Measurements from ENCODE around the gene APBA2. TPM values are rescaled to one million over a fixed set of nuclear protein-coding genes. Genes with fewer than 3 reads are reported as not detected.
A peak's percentile ranks its signal among the peaks of the same experiment; 100 is the strongest.

Gene APBA2
- total RNA-seq, 1 donor from 2014 or later, result 25.2 TPM

- no peak for DNase-seq (ENCODE audit: low read depth in 2 of 2)
These were observed 171.2 kb downstream of the APBA2 start for GRCh38 chr15:29056839-29057450.

GRCh38 chr15:29057856-29058255 lies 172.1 kb downstream of the APBA2 start:
- no peak for DNase-seq (ENCODE audit: low read depth in 2 of 2)

DNA sequence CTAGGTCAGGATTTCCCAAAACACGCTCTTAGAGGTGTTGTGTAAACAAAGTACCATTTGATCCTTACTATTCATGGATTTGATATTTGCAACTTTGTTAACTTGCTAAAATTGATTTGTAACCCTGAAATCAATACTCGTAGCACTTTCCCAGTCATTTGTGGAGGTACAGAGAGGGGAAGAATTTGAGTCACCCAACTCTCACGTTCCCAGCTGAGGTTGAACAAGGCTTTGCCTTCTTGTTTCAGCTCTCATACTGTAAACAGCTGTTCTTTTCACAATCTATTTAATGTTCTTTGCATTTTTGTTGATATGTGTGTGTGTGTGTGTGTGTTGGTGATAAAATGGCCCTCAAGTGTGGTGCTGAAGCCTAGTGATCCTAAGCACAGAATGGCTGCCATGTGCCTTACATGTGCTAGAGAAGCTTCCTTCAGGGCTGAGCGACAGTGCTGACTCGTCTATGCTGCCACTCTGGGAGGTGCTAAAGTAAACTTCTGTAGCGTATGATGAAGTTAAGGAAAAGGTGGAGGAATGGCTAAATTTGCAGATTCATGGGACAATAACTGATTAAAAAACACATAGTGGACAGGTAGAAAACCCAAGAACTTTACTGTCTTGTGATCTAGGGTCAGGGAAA lies 173.2 kb downstream of the APBA2 start:
- DNase-seq (ENCODE audit: low read depth in 2 of 2), result no peak

GRCh38 chr15:29059871-29060640 lies 174.3 kb downstream of the APBA2 start:
- no peak for DNase-seq (ENCODE audit: low read depth in 2 of 2)

- DNase-seq (ENCODE audit: low read depth in 2 of 2), result no peak
These were observed 176.0 kb downstream of the APBA2 start for GRCh38 chr15:29061746-29062145.

DNA sequence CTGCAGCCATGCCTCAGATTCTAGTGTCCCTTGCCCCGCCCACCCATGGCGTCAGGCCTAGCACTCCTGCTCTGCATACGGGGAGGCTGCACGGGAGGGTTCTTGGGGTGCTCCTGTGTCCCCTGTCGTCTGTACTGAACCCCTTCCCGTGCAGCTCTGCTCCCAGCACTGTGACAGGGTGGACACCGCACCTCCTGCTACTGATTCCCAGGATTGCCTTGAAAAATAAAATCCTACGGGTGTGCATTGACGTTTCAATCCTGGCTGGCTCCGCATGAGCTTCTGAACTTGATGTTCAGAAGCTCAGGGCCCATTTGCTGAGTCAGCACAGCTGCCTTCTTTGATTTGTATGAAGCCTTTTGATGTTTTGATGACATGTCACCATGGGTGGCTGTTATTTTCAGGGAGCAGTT lies 176.4 kb downstream of the APBA2 start:
- DNase-seq (ENCODE audit: low read depth in 2 of 2), result no peak

DNA sequence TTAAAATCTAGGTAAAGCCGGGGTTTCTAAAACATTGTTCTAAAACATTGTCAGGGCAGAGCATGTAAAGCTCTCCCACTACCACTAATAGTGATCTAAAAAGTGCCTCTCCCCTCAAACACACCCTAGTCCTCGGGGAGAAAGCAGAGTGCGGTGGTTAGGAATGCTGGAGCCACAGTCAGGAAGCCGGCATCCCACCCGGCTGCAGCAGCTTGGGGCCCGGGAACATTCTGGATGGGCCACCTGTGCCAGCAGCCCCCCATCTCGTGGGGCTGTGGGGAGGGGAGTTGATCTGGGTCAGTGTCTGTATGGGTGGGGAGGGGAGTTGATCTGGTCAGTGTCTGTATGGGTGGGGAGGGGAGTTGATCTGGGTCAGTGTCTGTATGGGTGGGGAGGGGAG lies 176.9 kb downstream of the APBA2 start:
- DNase-seq (ENCODE audit: low read depth in 2 of 2), result no peak

GRCh38 chr15:29063646-29064045 lies 177.9 kb downstream of the APBA2 start:
- no peak for DNase-seq (ENCODE audit: low read depth in 2 of 2)

DNA sequence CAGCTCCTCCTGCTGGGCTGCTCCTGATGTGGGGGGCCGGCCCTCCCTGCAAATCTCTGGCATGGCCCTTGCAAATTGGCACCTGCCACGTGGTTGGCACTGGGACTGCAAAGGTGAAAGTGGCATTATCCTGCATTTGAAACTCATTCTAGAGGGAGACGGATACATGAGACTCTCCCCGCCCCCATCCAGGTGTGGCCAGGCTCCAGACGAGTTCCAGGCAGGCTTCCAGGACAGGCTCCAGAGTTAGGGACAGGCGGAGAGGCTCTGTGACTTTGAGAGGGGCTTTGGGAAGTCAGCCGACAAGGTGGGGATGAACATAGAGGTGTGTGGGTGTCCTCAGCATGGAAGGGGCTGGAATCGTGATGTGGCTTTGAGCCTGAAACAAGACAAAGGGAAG lies 178.5 kb downstream of the APBA2 start:
- no peak for DNase-seq (ENCODE audit: low read depth in 2 of 2)

- no peak for DNase-seq (ENCODE audit: low read depth in 2 of 2)
These were observed 179.0 kb downstream of the APBA2 start for GRCh38 chr15:29064731-29065130.

- DNase-seq (ENCODE audit: low read depth in 2 of 2), result no peak
These were observed 179.8 kb downstream of the APBA2 start for GRCh38 chr15:29065571-29065970.

GRCh38 chr15:29066310-29066709 lies 180.5 kb downstream of the APBA2 start:
- DNase-seq (ENCODE audit: low read depth in 2 of 2), result no peak

DNA sequence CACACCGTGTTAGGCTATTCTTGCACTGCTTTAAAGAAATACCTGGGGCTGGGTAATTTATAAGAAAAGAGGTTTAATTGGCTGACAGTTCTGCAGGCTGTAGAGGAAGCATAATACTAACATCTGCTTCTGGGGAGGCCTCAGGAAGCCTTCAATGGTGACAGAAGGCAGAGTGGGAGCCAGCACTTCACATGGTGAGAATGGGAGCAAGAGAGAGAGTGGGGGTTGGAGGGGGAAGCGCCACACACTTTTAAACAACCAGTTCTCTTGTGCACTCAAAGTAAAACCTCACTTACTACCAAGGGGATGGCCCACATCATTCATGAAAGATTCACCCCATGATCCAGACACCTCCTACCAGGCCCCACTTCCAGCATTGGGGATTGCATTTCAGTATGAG lies 181.1 kb downstream of the APBA2 start:
- no peak for DNase-seq (ENCODE audit: low read depth in 2 of 2)

DNA sequence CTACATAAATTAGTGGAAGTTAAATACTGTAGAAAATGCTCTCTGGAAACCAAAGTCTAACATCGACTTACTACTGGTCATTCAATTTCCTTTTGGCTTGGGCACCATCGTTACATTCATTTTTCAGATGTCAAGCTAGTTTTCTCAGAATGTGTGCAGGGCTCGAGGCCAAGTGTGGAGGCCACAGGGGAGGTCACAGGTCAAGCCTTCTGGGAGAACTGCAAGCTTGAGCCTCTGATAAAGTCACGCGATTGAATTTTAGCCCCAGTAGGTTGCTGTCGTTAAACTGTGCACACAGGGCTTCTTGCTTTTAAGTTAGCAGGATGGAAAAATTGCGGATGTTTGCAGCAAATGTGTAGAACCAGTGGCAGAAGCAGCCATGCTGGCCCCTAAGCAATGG lies 182.2 kb downstream of the APBA2 start:
- DNase-seq (ENCODE audit: low read depth in 2 of 2), result peak in 1 of 2 donors; percentile 14

DNA sequence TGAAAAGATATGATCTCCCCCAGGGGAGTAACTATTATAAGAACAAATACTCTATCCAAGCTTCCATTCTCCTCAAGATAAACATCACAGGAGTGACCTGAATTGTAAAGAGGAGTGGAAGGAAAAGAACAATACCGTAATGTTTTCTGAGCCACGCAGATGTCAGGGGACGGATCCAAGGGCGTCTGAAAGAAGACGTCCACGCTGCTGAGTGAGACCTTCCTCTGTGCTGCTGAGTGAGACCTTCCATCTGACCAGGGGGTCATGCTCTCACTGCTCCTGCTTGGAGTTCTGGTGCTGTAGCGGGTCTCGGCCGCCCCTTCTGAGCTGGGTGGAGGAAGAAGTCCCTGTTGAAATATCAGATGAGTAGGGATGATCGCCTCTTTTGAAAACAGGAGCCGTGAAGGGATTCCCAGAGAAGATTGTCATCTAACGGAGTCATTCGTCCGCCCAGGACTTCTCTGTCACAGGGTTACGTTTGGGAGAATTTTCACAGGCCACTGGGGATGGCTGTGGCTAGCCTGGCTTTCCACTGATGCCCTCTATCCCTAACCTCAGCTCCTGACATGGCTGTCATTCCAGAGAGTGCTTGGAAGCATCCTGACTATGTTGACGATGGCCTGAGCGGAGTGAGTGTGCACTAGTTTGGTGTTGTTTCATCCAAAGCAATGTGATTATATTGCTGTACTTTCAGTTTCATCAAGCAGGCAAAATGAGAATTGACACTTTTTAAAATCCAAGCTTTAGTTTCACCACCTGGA lies 184.9 kb downstream of the APBA2 start:
- DNase-seq (ENCODE audit: low read depth in 2 of 2), result peak in 1 of 2 donors; percentile 37

DNA sequence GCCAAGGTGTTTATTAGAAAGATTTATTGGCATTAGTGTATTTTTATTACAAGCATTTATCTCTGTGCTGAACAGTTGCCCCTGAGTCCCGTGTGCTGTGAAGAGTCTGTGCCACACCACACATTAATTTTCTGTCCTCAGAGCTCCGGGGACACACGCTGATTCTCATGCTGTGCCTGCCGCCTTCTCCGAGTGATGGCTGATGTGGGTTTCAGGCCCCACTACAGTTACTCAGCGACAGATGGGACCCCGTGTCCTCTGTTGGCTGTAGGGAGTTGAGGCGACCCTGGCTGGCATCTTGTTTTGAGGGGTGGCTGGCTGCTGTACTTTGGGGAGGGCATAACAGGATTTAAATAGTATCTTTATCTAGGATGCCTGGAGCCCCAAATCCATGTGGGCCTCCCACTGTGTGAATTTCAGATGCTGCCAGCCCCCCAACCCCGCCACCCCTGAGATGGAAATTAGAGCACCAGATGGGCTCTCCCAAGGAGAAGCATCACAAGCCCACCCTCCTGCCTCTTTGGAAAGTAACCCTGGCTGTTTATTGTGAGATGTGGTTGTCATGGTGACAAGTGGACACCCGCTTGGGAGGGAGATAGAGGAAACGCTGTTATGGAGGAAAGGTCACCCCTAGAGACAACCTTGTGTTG lies 185.6 kb downstream of the APBA2 start:
- no peak for DNase-seq (ENCODE audit: low read depth in 2 of 2)

GRCh38 chr15:29071882-29072273 lies 186.1 kb downstream of the APBA2 start:
- DNase-seq (ENCODE audit: low read depth in 2 of 2), result no peak

- no peak for DNase-seq (ENCODE audit: low read depth in 2 of 2)
These were observed 186.7 kb downstream of the APBA2 start for GRCh38 chr15:29072444-29072843.

DNA sequence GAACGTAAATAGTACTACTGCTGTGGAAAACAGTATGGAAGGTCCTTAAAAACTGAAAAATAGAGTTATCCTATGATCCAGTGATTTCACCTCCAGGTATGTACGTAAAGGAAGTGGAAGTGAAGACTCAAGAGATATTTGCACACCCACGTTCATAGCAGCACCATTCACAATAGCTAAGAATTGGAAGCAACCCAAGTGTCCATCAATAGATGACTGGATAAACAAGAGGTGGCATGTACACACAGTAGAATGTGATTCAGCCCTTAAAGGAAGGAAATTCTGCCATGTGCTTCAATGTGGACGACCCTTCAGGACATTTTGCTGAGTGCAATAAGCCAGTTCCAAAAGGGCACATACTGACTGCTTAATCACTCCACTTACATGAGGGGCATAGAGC lies 188.3 kb downstream of the APBA2 start:
- DNase-seq (ENCODE audit: low read depth in 2 of 2), result peak; percentile 79 to 86

GRCh38 chr15:29078541-29078940 lies 192.8 kb downstream of the APBA2 start:
- no peak for DNase-seq (ENCODE audit: low read depth in 2 of 2)

DNA sequence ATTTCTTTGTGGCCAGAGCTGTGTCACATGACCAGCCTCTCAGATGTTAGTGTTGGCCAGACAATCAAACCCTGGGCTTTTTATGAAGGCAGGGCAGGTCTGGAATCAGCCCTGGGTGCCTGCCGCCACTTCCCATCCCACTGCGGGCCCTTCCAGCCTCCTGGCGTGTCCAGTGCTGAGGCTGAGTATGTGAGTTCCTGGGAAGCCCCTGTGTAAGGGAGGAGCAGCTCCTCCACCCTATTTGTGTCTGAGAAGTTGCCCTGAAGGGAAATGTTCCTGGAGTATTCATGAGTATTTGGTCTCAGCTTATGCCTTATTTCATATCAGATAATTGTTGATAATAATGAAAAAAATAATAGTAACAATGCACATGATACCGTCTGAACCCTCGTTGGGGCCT lies 193.7 kb downstream of the APBA2 start:
- no peak for DNase-seq (ENCODE audit: low read depth in 2 of 2)

DNA sequence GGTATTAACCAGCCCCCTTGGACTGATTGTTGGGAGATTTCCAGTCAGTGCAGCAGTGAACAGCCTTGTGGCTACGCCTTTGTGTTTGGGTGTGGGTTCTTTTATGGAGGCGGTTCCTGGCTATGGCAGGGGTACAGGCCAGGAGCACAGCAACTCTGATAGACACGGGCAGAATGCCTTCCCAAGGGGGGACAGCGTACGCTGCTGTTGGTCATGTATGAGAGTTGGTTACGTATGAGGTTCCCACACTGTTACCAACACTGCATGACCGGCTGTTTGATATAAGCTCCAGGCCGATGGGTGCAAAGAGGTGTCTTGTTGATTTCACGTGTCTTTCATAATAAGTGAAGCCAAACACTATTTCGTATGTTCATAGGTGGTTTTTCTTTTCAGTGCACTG lies 196.0 kb downstream of the APBA2 start:
- DNase-seq (ENCODE audit: low read depth in 2 of 2), result no peak
